Brain microvascular endothelial cell (primary cell): Measurements from ENCODE around the gene FLNA.

Experiments
- DNase-seq: peaks from one replicate; pipeline ENCODE4 v3.0.0-alpha.2; 2020
- H3K27ac ChIP-seq: fragments of 250-450 bp; sonication (Bioruptor Pico); 2 replicates; pipeline ENCODE4 v1.5.1; 2020; ENCODE audit warnings: mild to moderate bottlenecking, moderate library complexity
- H3K27me3 ChIP-seq: fragments of 250-450 bp; sonication (Bioruptor Pico); replicated peaks from 2 replicates; pipeline ENCODE4 v1.5.1; 2020; ENCODE audit warnings: mild to moderate bottlenecking
- H3K36me3 ChIP-seq: fragments of 250-450 bp; sonication (Bioruptor Pico); replicated peaks from 2 replicates; pipeline ENCODE4 v1.5.1; 2020; ENCODE audit warnings: mild to moderate bottlenecking
- H3K4me3 ChIP-seq: 2 replicates; pipeline ENCODE4 v1.5.1; 2011; ENCODE audit warnings: low read depth, mild to moderate bottlenecking, control low read depth, low read length, moderate library complexity
- in situ Hi-C: cut with HindIII; loops from 2 replicates; pipeline ENCODE4 v1.10.0; 2017; ENCODE audit warnings: low sequenced_read_pairs, low pct_ligation_motif_present
- TF ChIP-seq, protein P1 (sequence below): IDR thresholded peaks from 2 replicates; pipeline ENCODE4 v1.5.1; 2011; ENCODE audit warnings: low read depth, mild to moderate bottlenecking, moderate library complexity, low read length, control low read depth, inconsistent platforms; ENCODE audit errors: missing control alignments

Gene FLNA

DNA sequence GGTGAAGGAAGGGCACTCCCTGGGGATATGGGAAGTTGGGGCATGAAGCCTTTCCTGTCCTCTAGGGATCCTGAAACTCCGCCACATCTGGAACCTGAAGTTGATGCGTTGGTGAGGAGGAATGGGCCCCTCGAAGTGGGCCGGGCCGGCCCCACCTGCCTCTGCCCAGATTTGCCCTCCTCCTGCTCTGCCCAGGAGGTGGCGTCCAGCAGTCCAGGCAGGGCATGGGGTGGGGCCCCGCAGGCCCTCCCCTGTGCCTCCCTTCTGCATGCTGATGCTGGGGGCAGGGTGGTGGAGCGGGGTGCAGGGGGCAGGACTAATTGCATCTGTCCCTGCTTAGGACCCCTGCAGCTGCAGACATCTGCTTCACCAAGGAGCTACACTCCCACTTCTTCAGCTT, 38.7 kb upstream of the FLNA start:
- Histone ChIP-seq H3K27me3 (no peaks in the 10 kb centered on the region), H3K36me3 (no peaks in the 10 kb centered on the region), H3K4me3 (no peak overlapping the region), H3K27ac (no peak overlapping the region)
- DNase-seq: no peak
- in situ Hi-C loops: no loop called here
- TF ChIP-seq, protein P1, sequence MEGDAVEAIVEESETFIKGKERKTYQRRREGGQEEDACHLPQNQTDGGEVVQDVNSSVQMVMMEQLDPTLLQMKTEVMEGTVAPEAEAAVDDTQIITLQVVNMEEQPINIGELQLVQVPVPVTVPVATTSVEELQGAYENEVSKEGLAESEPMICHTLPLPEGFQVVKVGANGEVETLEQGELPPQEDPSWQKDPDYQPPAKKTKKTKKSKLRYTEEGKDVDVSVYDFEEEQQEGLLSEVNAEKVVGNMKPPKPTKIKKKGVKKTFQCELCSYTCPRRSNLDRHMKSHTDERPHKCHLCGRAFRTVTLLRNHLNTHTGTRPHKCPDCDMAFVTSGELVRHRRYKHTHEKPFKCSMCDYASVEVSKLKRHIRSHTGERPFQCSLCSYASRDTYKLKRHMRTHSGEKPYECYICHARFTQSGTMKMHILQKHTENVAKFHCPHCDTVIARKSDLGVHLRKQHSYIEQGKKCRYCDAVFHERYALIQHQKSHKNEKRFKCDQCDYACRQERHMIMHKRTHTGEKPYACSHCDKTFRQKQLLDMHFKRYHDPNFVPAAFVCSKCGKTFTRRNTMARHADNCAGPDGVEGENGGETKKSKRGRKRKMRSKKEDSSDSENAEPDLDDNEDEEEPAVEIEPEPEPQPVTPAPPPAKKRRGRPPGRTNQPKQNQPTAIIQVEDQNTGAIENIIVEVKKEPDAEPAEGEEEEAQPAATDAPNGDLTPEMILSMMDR: no peak

- DNase-seq: no peak
- in situ Hi-C loops: no loop called here
- Histone ChIP-seq H3K36me3 (no peaks in the 10 kb centered on the region), H3K27ac (no peak overlapping the region), H3K27me3 (no peaks in the 10 kb centered on the region), H3K4me3 (peak overlapping the region; percentile 59)
- TF ChIP-seq, protein P1: no peak
Measured at GRCh38 chrX:154412468-154412867, 38.0 kb upstream of the FLNA start.

GRCh38 chrX:154411981-154412340, 37.5 kb upstream of the FLNA start:
- peak overlapping the region; percentile 59 for H3K4me3 ChIP-seq
- in situ Hi-C loops: no loop called here
- no peaks in the 10 kb centered on the region for H3K36me3 ChIP-seq
- TF ChIP-seq, protein P1: no peak
- H3K27me3 ChIP-seq: no peaks in the 10 kb centered on the region
- DNase-seq: no peak
- H3K27ac ChIP-seq: no peak overlapping the region

- H3K36me3 ChIP-seq: no peaks in the 10 kb centered on the region
- H3K27me3 ChIP-seq: no peaks in the 10 kb centered on the region
- in situ Hi-C loops: no loop called here
- H3K27ac ChIP-seq: peak within 1 kb of the TSS; percentile 76
- peak within 1 kb of the TSS; percentile 58 for H3K4me3 ChIP-seq
- DNase-seq: peak; percentile 80
- TF ChIP-seq, protein P1: no peak
Measured at GRCh38 chrX:154409222-154409871, 34.9 kb upstream of the FLNA start, which contains the start of gene DNASE1L1. DNASE1L1 (minus strand) TSS chrX:154409254; CDS start chrX:154405568, 3,686 bp downstream.

DNA sequence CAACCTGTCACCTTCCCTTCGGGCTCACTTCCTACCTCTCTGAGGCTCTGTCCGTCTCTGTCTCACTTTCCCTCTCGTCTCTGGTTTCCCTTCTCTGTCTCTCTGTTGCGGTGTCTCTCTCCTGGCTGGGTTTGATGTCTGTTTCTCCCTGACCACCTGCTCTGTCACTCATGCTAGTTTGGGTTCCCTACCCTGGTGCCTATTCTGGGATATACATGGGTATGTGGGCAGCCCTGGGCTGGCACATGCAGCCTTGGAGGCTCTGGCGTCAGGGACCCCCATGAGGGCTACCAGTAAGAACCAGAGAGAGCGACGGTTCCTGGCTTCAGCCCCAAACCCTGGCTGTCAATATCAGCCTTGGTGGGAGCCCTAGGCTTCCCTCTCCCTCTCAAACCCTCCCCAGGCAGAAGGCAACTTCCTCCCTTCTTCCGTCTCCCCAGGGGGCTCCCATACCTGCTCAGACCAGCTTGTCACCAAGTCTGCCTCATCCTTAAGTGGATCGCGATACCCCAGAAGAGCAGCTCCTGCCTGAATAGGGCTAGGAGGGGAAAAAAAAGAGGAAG, 34.3 kb upstream of the FLNA start:
- TF ChIP-seq, protein P1: no peak
- Histone ChIP-seq H3K27me3 (no peaks in the 10 kb centered on the region), H3K27ac (peak overlapping the region; percentile 76), H3K36me3 (no peaks in the 10 kb centered on the region), H3K4me3 (peak overlapping the region; percentile 58)
- in situ Hi-C loops: no loop called here
- no peak for DNase-seq
